PC-9 (cell line): ENCODE results near the gene ITGA6. TPM values are rescaled to one million over a fixed set of nuclear protein-coding genes. Genes with fewer than 3 reads are reported as not detected.

Source experiments
- BruUV-seq: library from RNA; stranded (reverse); fragments of 400-500 nt; replicated peaks from 2 replicates; lab custom pipeline; 2021; lab: Mats Ljungman, UMichigan
- CTCF ChIA-PET: fragments of 300-600 bp; sonication (Branson Sonifier 250); formaldehyde crosslinking; loops from one replicate; lab custom pipeline; 2022; ENCODE audit warnings: antibody characterized with exemption; lab: Charles Lee
- POLR2A ChIA-PET: fragments of 300-600 bp; sonication (Branson Sonifier 250); formaldehyde crosslinking; loops from one replicate; lab custom pipeline; 2022; ENCODE audit warnings: antibody characterized with exemption; ENCODE audit not compliant: unreplicated experiment; lab: Charles Lee
- DNase-seq, 2 experiments: peaks; one replicate each; pipeline versions ENCODE4 v3.0.0 to v3.0.0-alpha.2; 2015 to 2022; ENCODE audit warnings: mixed read lengths in 1 of 2
- H2AFZ ChIP-seq: fragments of 200-600 bp; sonication (generic); 2 replicates; pipeline ENCODE4 v1.8.1; 2017; ENCODE audit warnings: antibody characterized with exemption
- H3F3A ChIP-seq: fragments of 200-600 bp; sonication (generic); 2 replicates; pipeline ENCODE4 v1.8.1; 2017; ENCODE audit warnings: antibody characterized with exemption, mild to moderate bottlenecking, low read depth; ENCODE audit not compliant: insufficient read depth
- H3K27ac ChIP-seq: fragments of 200-600 bp; sonication (generic); 2 replicates; pipeline ENCODE4 v1.6.1; 2016; ENCODE audit warnings: mixed run types
- H3K27me3 ChIP-seq: fragments of 200-600 bp; sonication (generic); 2 replicates; pipeline ENCODE4 v1.6.1; 2016; ENCODE audit warnings: low read depth, mixed run types; ENCODE audit not compliant: insufficient read depth
- H3K36me3 ChIP-seq: fragments of 200-600 bp; sonication (generic); 2 replicates; pipeline ENCODE4 v1.6.1; 2016; ENCODE audit warnings: low read depth, mixed run types
- H3K4me1 ChIP-seq: fragments of 200-600 bp; sonication (generic); replicated peaks from 2 replicates; pipeline ENCODE4 v1.6.1; 2016; ENCODE audit warnings: mixed run types; ENCODE audit not compliant: insufficient read depth
- H3K4me2 ChIP-seq: fragments of 200-600 bp; sonication (generic); 2 replicates; pipeline ENCODE4 v1.6.1; 2017; ENCODE audit warnings: mixed run types
- H3K4me3 ChIP-seq: fragments of 200-600 bp; sonication (generic); 2 replicates; pipeline ENCODE4 v1.6.1; 2016; ENCODE audit warnings: mixed run types
- H3K79me2 ChIP-seq: fragments of 200-600 bp; sonication (generic); 2 replicates; pipeline ENCODE4 v1.6.1; 2017; ENCODE audit warnings: low read depth, mixed run types
- H3K9me2 ChIP-seq: fragments of 200-600 bp; sonication (generic); 2 replicates; pipeline ENCODE4 v1.8.1; 2017; ENCODE audit warnings: mild to moderate bottlenecking; ENCODE audit not compliant: insufficient read depth
- H3K9me3 ChIP-seq: fragments of 200-600 bp; sonication (generic); 2 replicates; pipeline ENCODE4 v1.8.1; 2016; ENCODE audit warnings: low read depth; ENCODE audit not compliant: insufficient read depth
- H4K20me1 ChIP-seq: fragments of 200-600 bp; sonication (generic); 2 replicates; pipeline ENCODE4 v1.8.1; 2017; ENCODE audit not compliant: insufficient read depth
- CTCF ChIP-seq: fragments of 200-600 bp; sonication (generic); conservative IDR thresholded peaks from 2 replicates; pipeline ENCODE4 v1.6.1; 2017; ENCODE audit warnings: mixed run types, antibody characterized with exemption, mild to moderate bottlenecking, moderate library complexity
- EZH2 ChIP-seq: fragments of 200-600 bp; sonication (generic); IDR thresholded peaks from 2 replicates; pipeline ENCODE4 v1.8.0; 2017; ENCODE audit warnings: antibody characterized with exemption, low read depth
- intact Hi-C: fragments of 100-400 bp; cut with micrococcal nuclease; formaldehyde crosslinking; loops from one replicate; pipeline ENCODE4 v1.10.0; 2022; ENCODE audit not compliant: unreplicated experiment
- total RNA-seq: library from RNA; stranded (reverse); gene quantifications from 2 replicates; pipeline ENCODE4 v1.2.3, GENCODE V29; 2021

Gene ITGA6
- total RNA-seq, 1 experiment from 2014 or later, result 213 TPM

GRCh38 chr2:172470958-172471922 is 43.9 kb downstream of the ITGA6 start:
- no peak for DNase-seq
- no peak overlapping the region for H2AFZ ChIP-seq
- peaks cover under 1% of the 10 kb centered on the region; the same call in 1 of the 2 replicates for H3K9me3 ChIP-seq
- H3K4me2 ChIP-seq, result no peak overlapping the region
- H3K27ac ChIP-seq, result no peak overlapping the region
- POLR2A ChIA-PET, result no interaction called here
- intact Hi-C loops, result no loop called here
- no peaks in the 10 kb centered on the region for H3K9me2 ChIP-seq
- peaks cover 55% of the 10 kb centered on the region for H3K36me3 ChIP-seq
- no peaks in the 10 kb centered on the region; the same call in 1 of the 2 replicates for H3F3A ChIP-seq
- H4K20me1 ChIP-seq, result 0 out of 2 replicates have a peak, but pooled peaks cover under 1% of the 10 kb centered on the region
- no peaks in the 10 kb centered on the region for H3K27me3 ChIP-seq
- H3K4me1 ChIP-seq, result no peaks in the 10 kb centered on the region
- TF ChIP-seq CTCF (no peak), EZH2 (no peak)
- BruUV-seq, result no TSS peak
- H3K79me2 ChIP-seq, result 0 out of 2 replicates have a peak, but pooled peaks cover 7% of the 10 kb centered on the region
- CTCF ChIA-PET, result interaction anchor here (0.7 to 1.0 kb wide), 2 partner anchors 10 to 440 kb away, joined by 4 to 6 read pairs; no protein-coding TSS in a partner anchor
- H3K4me3 ChIP-seq, result no peak overlapping the region

GRCh38 chr2:172472446-172473033 is 45.2 kb downstream of the ITGA6 start:
- intact Hi-C loops, result no loop called here
- H3K36me3 ChIP-seq, result peaks cover 62% of the 10 kb centered on the region
- no peak overlapping the region for H3K27ac ChIP-seq
- no peaks in the 10 kb centered on the region for H3K9me2 ChIP-seq
- POLR2A ChIA-PET, result no interaction called here
- no peak for DNase-seq
- BruUV-seq, result no TSS peak
- H4K20me1 ChIP-seq, result 0 out of 2 replicates have a peak, but pooled peaks cover 3% of the 10 kb centered on the region
- no peaks in the 10 kb centered on the region for H3K4me1 ChIP-seq
- H3K79me2 ChIP-seq, result no peaks in the 10 kb centered on the region
- H3K4me3 ChIP-seq, result no peak overlapping the region
- no peak overlapping the region for H3K4me2 ChIP-seq
- no peak overlapping the region for H2AFZ ChIP-seq
- peaks cover 3% of the 10 kb centered on the region; the same call in 1 of the 2 replicates for H3K9me3 ChIP-seq
- no peaks in the 10 kb centered on the region; the same call in 1 of the 2 replicates for H3F3A ChIP-seq
- no peak for TF ChIP-seq EZH2
- TF ChIP-seq CTCF, result no peak
- no peaks in the 10 kb centered on the region for H3K27me3 ChIP-seq
- CTCF ChIA-PET, result no interaction called here

GRCh38 chr2:172473167-172473566 is 45.8 kb downstream of the ITGA6 start:
- H4K20me1 ChIP-seq, result 0 out of 2 replicates have a peak, but pooled peaks cover 3% of the 10 kb centered on the region
- H3K4me2 ChIP-seq, result no peak overlapping the region
- no peak for DNase-seq
- no peak overlapping the region for H3K4me3 ChIP-seq
- no TSS peak for BruUV-seq
- intact Hi-C loops, result no loop called here
- ChIA-PET CTCF (no interaction called here), POLR2A (no interaction called here)
- H3K27ac ChIP-seq, result no peak overlapping the region
- no peaks in the 10 kb centered on the region for H3K4me1 ChIP-seq
- TF ChIP-seq CTCF, result no peak
- TF ChIP-seq EZH2, result no peak
- no peak overlapping the region for H2AFZ ChIP-seq
- peaks cover 62% of the 10 kb centered on the region for H3K36me3 ChIP-seq
- H3K27me3 ChIP-seq, result no peaks in the 10 kb centered on the region
- H3K9me3 ChIP-seq, result peaks cover 3% of the 10 kb centered on the region; the same call in 1 of the 2 replicates
- H3K9me2 ChIP-seq, result no peaks in the 10 kb centered on the region
- no peaks in the 10 kb centered on the region for H3K79me2 ChIP-seq
- H3F3A ChIP-seq, result no peaks in the 10 kb centered on the region; the same call in 1 of the 2 replicates
